GM12864 (cell line): ENCODE data around the gene KIF27.

Source experiments
- DNase-seq: peaks from one replicate; pipeline ENCODE4 v3.0.0-alpha.2; 2011; ENCODE audit warnings: low read depth
- H3K4me3 ChIP-seq: 2 replicates; pipeline ENCODE4 v1.5.1; 2011; ENCODE audit warnings: mild to moderate bottlenecking, low read depth, low read length, control low read depth
- TF ChIP-seq, protein P1 (sequence below): IDR thresholded peaks from 2 replicates; pipeline ENCODE4 v1.5.1; 2011; ENCODE audit warnings: low read depth, mild to moderate bottlenecking, moderate library complexity, low read length, control low read depth, inconsistent platforms; ENCODE audit errors: missing control alignments

The KIF27 gene, protein sequence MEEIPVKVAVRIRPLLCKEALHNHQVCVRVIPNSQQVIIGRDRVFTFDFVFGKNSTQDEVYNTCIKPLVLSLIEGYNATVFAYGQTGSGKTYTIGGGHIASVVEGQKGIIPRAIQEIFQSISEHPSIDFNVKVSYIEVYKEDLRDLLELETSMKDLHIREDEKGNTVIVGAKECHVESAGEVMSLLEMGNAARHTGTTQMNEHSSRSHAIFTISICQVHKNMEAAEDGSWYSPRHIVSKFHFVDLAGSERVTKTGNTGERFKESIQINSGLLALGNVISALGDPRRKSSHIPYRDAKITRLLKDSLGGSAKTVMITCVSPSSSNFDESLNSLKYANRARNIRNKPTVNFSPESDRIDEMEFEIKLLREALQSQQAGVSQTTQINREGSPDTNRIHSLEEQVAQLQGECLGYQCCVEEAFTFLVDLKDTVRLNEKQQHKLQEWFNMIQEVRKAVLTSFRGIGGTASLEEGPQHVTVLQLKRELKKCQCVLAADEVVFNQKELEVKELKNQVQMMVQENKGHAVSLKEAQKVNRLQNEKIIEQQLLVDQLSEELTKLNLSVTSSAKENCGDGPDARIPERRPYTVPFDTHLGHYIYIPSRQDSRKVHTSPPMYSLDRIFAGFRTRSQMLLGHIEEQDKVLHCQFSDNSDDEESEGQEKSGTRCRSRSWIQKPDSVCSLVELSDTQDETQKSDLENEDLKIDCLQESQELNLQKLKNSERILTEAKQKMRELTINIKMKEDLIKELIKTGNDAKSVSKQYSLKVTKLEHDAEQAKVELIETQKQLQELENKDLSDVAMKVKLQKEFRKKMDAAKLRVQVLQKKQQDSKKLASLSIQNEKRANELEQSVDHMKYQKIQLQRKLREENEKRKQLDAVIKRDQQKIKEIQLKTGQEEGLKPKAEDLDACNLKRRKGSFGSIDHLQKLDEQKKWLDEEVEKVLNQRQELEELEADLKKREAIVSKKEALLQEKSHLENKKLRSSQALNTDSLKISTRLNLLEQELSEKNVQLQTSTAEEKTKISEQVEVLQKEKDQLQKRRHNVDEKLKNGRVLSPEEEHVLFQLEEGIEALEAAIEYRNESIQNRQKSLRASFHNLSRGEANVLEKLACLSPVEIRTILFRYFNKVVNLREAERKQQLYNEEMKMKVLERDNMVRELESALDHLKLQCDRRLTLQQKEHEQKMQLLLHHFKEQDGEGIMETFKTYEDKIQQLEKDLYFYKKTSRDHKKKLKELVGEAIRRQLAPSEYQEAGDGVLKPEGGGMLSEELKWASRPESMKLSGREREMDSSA (N-terminal part only)

DNA sequence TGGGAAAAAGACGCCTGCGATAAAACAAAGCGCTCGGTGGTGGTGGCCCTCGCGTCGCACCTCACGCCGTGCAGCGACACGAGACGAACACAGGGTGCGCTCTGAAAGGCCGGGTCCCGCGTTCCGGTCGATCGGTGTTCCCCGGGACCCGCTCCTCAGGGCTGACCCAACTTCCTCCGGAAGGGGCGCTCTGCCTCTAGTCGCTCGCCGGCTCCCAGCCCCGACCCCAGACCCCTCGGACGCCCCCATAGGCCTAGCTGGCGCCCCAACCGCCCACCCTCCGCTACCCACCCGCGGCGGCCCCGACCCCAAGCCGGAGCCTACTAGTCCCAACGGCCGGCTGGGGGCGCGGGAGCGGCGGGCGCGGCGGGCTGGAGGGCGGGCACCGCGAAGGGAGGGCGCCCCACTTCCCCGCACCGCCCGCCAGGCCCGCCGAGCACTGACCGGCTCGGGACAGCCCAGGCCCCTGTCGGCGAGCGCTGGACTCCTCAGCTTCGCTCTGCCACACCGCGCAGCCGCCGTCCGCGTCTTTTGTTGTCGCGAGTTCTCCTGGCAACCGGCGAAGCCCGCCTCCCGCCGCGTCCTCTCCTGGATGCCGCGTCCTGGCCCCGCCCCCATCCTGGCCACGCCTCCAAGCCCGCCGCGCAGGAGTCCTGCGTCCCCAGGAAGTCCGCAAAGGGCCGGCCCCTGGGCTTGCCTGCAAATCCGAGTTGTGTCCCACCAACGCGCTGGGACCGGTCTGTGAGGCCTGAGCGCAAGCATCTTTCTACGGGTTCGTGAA lies at the start of gene KIF27:
Gene KIF27, minus strand, starts transcription at position 506 of the 781 bp plus-strand sequence. CDS start 5,841 bp downstream, outside the sequence.
- TF ChIP-seq, protein P1, sequence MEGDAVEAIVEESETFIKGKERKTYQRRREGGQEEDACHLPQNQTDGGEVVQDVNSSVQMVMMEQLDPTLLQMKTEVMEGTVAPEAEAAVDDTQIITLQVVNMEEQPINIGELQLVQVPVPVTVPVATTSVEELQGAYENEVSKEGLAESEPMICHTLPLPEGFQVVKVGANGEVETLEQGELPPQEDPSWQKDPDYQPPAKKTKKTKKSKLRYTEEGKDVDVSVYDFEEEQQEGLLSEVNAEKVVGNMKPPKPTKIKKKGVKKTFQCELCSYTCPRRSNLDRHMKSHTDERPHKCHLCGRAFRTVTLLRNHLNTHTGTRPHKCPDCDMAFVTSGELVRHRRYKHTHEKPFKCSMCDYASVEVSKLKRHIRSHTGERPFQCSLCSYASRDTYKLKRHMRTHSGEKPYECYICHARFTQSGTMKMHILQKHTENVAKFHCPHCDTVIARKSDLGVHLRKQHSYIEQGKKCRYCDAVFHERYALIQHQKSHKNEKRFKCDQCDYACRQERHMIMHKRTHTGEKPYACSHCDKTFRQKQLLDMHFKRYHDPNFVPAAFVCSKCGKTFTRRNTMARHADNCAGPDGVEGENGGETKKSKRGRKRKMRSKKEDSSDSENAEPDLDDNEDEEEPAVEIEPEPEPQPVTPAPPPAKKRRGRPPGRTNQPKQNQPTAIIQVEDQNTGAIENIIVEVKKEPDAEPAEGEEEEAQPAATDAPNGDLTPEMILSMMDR: peak; percentile 31
- peak within 1 kb of the TSS; percentile 66 for H3K4me3 ChIP-seq
- peak; percentile 86 for DNase-seq

DNA sequence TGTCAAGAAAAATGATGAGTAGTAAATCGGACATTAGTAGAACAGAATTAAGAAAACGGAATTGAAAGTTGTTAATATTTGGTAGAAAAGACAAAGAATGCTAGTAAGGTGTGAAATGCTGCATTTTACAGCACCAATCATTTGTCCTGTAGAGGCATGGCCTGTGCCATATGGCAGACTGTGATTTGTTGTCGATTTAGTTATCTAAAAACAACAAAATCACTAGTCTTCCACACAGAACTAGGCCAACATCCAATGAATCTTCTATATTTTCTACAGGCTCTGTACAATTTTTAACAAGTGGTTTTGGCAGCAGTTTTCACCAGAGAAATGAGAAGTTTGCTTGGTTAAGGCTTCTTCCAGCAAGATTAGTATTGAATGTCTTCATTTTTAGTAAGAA lies 48.4 kb upstream of the KIF27 start:
- H3K4me3 ChIP-seq: no peak overlapping the region
- TF ChIP-seq, protein P1: no peak
- DNase-seq: no peak

DNA sequence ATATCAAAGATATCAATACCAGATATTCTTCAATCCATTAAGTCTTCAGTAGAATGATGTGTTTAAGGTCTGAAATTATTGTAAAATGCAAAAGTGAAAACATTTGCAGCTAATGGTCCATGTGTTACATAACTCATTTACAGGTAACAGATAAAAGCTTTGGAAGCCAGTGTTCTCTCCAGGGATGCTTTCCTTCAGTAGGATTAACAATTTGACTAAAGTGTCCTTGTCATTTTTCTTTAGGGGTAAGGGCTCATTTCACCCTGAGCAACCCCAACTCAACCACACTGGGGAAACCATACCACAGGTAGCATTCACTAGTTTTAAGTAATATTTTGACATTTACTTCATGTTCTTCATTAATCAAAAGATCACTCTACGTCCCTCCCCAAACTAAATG lies 45.8 kb upstream of the KIF27 start:
- TF ChIP-seq, protein P1: no peak
- DNase-seq: no peak
- no peak overlapping the region for H3K4me3 ChIP-seq

DNA sequence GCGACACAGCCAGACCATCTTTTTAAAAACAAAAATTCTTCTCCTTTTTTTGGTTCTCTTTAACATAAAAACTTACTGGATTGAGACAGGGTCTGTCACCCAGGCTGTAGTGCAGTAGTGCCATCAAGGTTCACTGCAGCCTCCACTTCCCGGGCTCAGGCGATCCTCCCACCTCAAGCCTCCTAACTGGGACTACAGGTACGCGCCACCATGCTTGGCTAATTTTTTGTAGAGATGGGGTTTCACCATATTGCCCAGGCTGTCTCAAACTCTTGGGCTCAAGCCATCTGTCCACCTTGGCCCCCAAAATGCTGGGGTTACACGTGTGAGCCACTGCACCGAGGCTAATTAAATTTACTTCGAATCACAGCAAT lies 45.0 kb upstream of the KIF27 start:
- TF ChIP-seq, protein P1: no peak
- no peak overlapping the region for H3K4me3 ChIP-seq
- DNase-seq: no peak

DNA sequence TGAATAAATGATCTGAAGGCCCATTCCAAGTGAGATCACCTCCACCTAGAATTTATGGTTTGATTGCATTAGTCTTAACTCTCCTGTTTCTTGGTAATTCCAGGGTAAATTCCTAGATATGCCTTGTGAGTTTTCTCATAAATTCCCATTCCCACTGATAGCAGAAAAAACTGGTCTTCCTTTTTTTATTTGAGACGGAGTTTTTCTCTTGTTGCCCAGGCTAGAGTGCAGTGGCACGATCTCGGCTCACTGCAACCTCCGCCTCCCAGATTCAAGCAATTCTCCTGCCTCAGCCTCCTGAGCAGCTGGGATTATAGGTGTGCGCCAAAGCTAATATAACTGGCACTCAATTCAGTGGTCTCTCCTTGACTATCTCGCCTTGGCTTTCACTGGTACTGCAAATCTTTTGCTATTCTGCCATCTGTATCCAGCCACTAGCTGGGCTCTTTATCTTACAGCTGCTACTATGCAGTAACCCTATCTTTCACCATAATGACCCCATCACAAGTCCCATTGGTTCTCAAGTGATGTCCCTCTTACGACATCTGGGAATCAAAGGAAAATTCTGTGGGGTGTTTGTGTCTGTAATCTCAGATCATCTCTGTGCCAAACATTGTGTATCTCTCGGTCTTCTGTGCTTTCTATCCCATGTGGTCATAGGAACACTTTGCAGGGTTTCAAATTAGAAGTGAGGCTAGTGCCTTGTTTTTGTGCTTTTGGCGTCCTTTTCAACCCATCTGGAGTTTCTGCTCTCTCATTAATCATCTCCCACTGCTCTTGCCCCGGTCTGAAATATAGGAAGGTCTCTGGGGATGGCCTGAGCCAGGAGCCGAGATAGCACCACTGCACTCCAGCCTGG lies 44.3 kb upstream of the KIF27 start:
- H3K4me3 ChIP-seq: no peak overlapping the region
- no peak for DNase-seq
- TF ChIP-seq, protein P1: no peak
